ENCODE results near the gene USP4. TPM values are rescaled to one million over a fixed set of nuclear protein-coding genes. Genes with fewer than 3 reads are reported as not detected.

The USP4 gene
- total and polyA plus RNA-seq, 2 of the 13 experiments (the other 11 are each of a cell fraction or from before 2014, with no cell fraction given) = 9.2 to 20.8 TPM

- TF ChIP-seq MEF2D (CRISPR knock-in tag; IDR thresholded peaks at IDR 0.05) (0 out of 2 replicates have a peak, but pooled peaks have one; percentile 26), NCOA2 (CRISPR knock-in tag; IDR thresholded peaks at IDR 0.05) (peak; percentile 82), ZNF569 (CRISPR knock-in tag; IDR thresholded peaks at IDR 0.05; ENCODE audit: borderline replicate concordance) (no peak), ZC3H4 (CRISPR knock-in tag; IDR thresholded peaks at IDR 0.05; ENCODE audit: borderline replicate concordance) (no peak), ZNF7 (CRISPR knock-in tag; IDR thresholded peaks at IDR 0.05) (peak; percentile 92), GABPB1 (CRISPR knock-in tag; IDR thresholded peaks at IDR 0.05) (no peak; the same call in 1 of the 2 replicates), FOXP4 (CRISPR knock-in tag; IDR thresholded peaks at IDR 0.05) (peak; percentile 56), ZMYM3 (CRISPR knock-in tag; IDR thresholded peaks at IDR 0.05) (peak; percentile 57; the same call in 1 of the 2 replicates), MIER3 (CRISPR knock-in tag; IDR thresholded peaks at IDR 0.05; ENCODE audit: borderline replicate concordance) (0 out of 2 replicates have a peak, but pooled peaks have one; percentile 43), ZNF253 (CRISPR knock-in tag; IDR thresholded peaks at IDR 0.05; ENCODE audit: borderline replicate concordance) (no peak), ZNF784 (CRISPR knock-in tag; IDR thresholded peaks at IDR 0.05; ENCODE audit: borderline replicate concordance) (no peak), ATF3 (CRISPR knock-in tag; IDR thresholded peaks at IDR 0.05) (peak; percentile 49; the same call in 1 of the 2 replicates), GFI1 (CRISPR knock-in tag; IDR thresholded peaks at IDR 0.05; ENCODE audit: borderline replicate concordance) (no peak), TEAD3 (CRISPR knock-in tag; optimal IDR thresholded peaks at IDR 0.05; ENCODE audit: borderline replicate concordance) (peak; percentile 69), YEATS2 (CRISPR knock-in tag; IDR thresholded peaks at IDR 0.05; ENCODE audit: borderline replicate concordance) (no peak), FOXA1 (IDR thresholded peaks at IDR 0.05) (no peak), FOXA1 (CRISPR knock-in tag; IDR thresholded peaks at IDR 0.05) (peak; percentile 64; the same call in 1 of the 2 replicates), CEBPG (CRISPR knock-in tag; IDR thresholded peaks at IDR 0.05) (peak; percentile 89), ZNF124 (CRISPR knock-in tag; IDR thresholded peaks at IDR 0.05) (0 out of 2 replicates have a peak, but pooled peaks have one; percentile 31), HNF4A (CRISPR knock-in tag; IDR thresholded peaks at IDR 0.05) (peak; percentile 47), PBX2 (CRISPR knock-in tag; IDR thresholded peaks at IDR 0.05) (peak; percentile 72), ELF4 (CRISPR knock-in tag; IDR thresholded peaks at IDR 0.05; ENCODE audit: borderline replicate concordance) (no peak), ZSCAN22 (CRISPR knock-in tag; IDR thresholded peaks at IDR 0.05) (no peak), ZNF781 (CRISPR knock-in tag; IDR thresholded peaks at IDR 0.05; ENCODE audit: borderline replicate concordance, not compliant biosample characterization) (peak; percentile 67), ZSCAN30 (CRISPR knock-in tag; IDR thresholded peaks at IDR 0.05) (no peak), ZNF431 (CRISPR knock-in tag; IDR thresholded peaks at IDR 0.05; ENCODE audit: borderline replicate concordance, low read depth) (no peak), PHF5A (CRISPR knock-in tag; IDR thresholded peaks at IDR 0.05; ENCODE audit: low read depth, unreplicated experiment) (no peak)
Measured at GRCh38 chr3:49238274-49239127, 101.4 kb downstream of the USP4 start (continued).

All from HepG2 (cell line).